ENCODE data around the gene CRABP2.

DNA sequence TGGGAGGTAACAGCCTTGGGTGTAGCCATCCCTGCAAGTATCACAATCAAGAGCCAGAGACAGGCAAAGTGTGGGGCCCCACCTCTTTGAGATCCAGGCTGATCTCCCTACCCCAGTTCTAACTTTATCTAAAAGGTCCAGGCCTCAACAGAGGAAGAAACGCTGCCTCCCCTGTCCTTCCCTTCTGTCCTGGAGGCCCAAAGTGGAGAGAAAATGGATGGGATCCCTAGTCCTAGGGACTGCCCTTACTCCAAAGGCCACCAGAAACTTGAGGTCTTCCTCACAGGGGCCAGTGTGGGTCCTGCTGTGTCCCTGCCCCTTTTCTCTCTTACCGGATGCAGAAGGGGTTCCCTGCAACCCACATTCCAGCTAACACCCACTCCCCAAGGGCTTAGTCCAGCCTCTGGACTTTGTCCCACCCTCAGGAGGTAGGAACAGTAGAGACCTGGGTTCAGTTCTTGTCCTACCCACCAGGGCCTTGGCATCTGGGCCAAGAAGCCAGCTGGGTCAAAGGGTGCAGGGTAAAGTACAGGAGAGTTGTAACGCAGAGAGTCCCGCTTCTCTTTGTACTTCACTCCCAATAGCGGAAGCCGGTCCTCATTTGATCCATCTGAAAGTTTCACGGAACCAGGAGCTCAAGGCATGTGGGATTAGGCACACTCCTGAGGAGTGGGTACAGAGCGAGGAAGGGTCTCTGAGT lies 44.2 kb upstream of the CRABP2 start:
- TF ChIP-seq EZH2 (IDR thresholded peaks at IDR 0.05; ENCODE audit: insufficient read depth, poor library complexity, severe bottlenecking): no peak
- no peak for TF ChIP-seq EZH2phosphoT487 (IDR thresholded peaks at IDR 0.05; ENCODE audit: insufficient read depth, low read depth)

All from GM23248 (cell line).